ENCODE results near the gene HBD.

The HBD gene

DNA sequence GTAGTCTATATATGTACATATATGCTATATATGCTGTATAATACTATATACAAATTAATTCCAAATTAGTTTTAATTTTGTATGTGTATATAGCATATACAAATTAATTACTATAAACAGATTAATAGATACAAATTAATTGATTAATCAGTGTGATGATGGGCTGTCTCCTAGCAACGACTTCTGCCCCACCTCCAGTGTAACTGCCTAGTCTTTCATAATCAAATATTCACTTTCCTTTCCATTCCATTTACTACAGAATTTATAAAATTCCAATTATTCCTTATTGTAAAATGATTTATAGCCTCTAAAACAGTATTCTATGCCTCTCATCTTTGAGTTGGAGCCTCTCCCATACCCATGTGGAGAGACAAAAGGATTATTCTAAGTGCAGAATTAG, 976 bp downstream of the HBD start:
- DNase-seq (ENCODE audit: low read depth, low spot score), result no peak

GRCh38 chr11:5232821-5233220, 1.5 kb downstream of the HBD start:
- no peak for DNase-seq (ENCODE audit: low read depth, low spot score)

- DNase-seq (ENCODE audit: low read depth, low spot score), result no peak
Measured at GRCh38 chr11:5232176-5232575, 2.1 kb downstream of the HBD start.

DNA sequence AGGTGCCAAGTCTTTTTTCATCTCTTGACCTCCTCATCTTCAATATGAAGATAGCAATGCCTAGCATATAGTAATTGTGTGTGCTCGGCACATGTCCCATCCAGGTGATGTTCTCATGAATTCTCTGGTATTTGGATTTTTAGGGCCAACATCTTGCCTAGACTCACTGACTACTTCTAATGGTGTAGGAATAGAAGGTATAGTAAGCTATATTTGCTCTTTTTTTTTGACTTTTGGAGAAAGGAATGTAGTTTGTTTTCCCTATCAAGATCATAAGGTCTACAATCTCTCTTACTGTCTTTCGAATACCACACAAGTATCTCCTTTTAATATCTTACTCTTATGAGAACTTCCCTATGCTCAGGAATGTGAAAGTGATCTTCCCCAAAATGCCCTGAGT, 3.2 kb downstream of the HBD start:
- DNase-seq (ENCODE audit: low read depth, low spot score), result no peak

GRCh38 chr11:5230266-5230665, 4.0 kb downstream of the HBD start:
- no peak for DNase-seq (ENCODE audit: low read depth, low spot score)

DNA sequence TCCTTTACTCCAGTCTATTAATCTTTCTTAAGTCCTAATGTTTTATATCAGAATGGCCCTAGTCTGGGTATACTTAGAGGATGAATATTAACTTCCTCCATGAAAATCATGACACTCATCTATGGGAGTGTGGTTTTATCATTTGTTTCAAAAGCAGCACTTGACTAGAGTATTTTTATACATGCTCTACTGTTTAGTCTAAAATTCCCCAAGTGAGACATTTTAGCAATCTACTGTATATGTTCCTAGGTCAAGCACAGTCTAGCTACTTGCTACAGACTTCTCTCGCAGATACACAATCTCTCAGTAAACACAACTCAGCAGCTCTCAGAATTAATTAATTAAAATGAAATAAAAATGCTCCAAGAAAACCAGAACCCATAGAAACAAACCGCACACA, 4.5 kb downstream of the HBD start:
- DNase-seq (ENCODE audit: low read depth, low spot score), result no peak

DNA sequence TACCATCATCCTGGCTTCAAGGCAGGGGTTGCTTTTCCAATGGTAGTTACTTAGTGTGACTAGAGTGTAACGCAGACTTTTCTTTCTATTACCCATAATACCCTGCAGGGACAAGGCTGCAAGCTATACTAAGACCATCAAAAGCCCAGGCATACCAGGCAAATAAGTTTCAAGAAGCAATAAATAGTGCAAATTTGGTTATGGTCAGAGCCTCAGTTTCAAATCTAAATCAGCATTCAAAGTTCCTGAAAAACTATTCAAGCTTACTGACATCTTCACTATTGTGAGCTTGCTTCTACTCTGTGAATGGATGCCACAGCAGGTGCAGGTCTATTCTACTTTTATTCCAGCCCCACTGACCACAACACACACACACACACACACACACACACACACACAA, 4.9 kb downstream of the HBD start:
- DNase-seq (ENCODE audit: low read depth, low spot score), result no peak

DNA sequence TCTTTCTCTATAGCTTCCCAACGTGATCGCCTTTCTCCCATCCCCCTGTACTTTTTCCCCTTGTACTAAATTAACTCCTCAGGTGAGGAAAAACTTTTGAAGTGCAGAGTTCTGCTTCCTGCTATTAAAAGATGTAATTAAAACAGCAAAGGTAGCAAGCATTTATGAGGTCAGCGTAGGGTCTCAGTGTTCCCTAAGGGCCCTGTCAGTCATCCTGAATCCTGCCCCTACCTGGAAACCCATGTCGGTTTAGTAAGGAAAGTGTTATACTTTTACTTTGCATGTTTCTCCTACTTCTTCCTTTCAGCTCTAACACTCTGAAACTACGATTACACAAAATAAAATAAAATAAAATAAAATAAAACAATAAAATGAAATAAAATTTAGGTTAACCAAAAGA, 6.2 kb downstream of the HBD start:
- no peak for DNase-seq (ENCODE audit: low read depth, low spot score)

DNA sequence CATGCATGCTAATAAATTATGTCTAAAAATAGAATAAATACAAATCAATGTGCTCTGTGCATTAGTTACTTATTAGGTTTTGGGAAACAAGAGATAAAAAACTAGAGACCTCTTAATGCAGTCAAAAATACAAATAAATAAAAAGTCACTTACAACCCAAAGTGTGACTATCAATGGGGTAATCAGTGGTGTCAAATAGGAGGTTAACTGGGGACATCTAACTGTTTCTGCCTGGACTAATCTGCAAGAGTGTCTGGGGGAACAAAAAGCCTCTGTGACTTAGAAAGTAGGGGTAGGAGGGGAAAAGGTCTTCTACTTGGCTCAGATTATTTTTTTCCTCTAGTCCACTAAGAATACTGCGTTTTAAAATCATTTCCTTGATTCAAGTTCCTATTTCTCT, 6.6 kb downstream of the HBD start:
- no peak for DNase-seq (ENCODE audit: low read depth, low spot score)

GRCh38 chr11:5226732-5227310, 7.5 kb downstream of the HBD start, which contains the start of gene HBB:
HBB (minus strand) TSS chr11:5227071; CDS start chr11:5227021, 50 bp downstream.
- no peak for DNase-seq (ENCODE audit: low read depth, low spot score)

DNA sequence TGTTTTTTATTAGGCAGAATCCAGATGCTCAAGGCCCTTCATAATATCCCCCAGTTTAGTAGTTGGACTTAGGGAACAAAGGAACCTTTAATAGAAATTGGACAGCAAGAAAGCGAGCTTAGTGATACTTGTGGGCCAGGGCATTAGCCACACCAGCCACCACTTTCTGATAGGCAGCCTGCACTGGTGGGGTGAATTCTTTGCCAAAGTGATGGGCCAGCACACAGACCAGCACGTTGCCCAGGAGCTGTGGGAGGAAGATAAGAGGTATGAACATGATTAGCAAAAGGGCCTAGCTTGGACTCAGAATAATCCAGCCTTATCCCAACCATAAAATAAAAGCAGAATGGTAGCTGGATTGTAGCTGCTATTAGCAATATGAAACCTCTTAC, 8.8 kb downstream of the HBD start:
- DNase-seq (ENCODE audit: low read depth, low spot score), result no peak

GRCh38 chr11:5224538-5225479, 9.5 kb downstream of the HBD start:
- DNase-seq (ENCODE audit: low read depth, low spot score), result no peak

DNA sequence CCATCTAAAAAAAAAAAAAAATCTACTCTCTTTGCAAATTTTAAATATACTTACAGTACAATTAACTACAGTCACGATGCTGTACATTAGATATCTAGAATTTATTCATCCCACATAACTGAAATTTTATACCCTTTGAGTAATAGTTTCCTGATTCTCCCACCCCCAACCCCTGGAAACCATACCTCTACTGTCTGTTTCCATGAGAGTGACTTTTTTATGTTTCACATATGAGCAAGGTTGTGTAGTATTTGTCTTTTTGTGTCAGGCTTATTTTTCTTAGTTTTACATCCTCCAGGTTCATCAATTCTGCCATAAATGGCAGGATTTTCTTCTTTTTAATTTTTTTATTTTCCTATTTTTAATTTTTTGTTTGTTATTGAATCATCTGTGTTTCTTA, 10.6 kb downstream of the HBD start:
- DNase-seq (ENCODE audit: low read depth, low spot score), result no peak

- DNase-seq (ENCODE audit: low read depth, low spot score), result no peak
Measured at GRCh38 chr11:5223146-5223545, 11.1 kb downstream of the HBD start.

DNA sequence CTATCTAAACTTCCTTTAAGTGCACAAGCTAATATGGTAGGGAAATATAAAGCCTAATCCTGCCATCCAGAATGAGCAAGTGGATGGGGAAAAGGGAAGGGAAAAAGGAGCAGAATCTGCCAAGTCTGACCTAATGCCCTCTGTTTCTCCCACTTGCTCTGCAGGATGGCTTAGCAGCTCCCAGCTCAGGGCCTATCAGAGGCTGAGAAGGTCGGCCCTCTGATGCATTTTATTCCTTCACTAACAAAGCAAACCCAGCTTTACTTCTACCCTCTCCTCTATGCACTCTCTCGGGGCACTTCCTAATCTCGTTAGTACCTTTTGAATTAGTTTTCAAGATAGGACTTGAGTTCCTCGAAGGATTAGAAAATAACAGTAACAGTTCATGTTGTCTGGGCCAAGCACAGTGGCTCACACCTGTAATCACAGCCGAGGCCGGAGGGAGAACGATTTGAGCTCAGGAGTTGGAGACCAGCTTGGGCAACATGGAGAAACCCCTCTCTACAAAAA, 23.9 kb downstream of the HBD start:
- no peak for DNase-seq (ENCODE audit: low read depth, low spot score)

DNA sequence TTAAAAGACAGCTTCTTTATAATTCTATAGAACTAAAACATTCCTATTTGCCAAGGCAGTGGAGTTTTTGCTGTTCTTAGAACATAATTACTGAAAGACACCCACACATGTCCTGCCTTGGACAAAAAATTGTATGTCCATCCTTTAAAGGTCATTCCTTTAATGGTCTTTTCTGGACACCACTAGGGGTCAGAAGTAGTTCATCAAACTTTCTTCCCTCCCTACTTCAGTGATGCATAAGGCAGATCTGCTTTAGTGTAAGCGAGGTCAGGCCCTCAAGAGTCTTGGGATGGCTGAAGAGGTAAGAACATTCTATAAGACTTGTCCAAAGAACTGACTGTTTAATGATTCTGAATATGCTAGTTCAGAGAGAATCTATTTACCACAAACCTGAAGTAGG, 29.5 kb downstream of the HBD start:
- no peak for DNase-seq (ENCODE audit: low read depth, low spot score)

DNA sequence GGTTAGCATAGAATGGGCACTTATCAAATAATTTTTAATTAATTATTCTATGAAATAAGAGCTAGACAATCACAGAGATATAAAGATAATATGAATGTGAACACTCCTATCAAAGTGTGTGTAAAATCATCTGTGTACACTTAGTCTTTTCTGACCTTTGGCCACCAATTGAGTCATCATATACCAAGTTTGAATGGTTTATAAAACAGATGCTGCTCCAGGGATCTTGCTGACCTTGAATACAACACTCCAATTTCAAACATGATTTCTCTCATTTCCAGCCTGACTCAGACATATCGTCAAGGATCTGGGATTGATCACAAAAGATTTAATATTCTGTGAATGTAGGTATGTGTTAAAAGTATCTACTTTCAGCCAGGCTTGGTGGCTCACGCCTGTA, 30.9 kb downstream of the HBD start:
- no peak for DNase-seq (ENCODE audit: low read depth, low spot score)

DNA sequence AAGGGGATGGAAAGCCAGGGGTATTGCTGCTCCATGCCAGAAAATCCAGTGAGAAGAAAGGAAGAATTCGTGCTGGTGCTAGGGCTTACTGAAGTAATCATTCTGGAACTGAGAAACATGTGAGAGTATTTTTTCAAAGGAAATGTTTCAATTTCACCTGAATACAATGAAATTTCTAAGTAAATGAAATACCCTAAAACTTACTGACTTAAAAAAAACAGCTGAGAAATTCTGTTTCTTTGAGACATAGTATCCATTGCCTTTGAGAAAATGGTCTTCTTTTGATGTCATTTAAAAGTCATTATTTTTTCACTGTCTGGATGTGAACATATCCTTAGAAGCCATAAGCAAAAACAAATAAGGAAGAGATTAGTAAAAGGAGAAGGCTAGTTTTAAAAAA, 33.7 kb downstream of the HBD start, which contains the start of gene OR51V1:
Gene OR51V1, minus strand, starts transcription at position 101 of the 400 bp plus-strand sequence. Its CDS starts 0 bp downstream, at position 101.
- DNase-seq (ENCODE audit: low read depth, low spot score), result no peak

DNA sequence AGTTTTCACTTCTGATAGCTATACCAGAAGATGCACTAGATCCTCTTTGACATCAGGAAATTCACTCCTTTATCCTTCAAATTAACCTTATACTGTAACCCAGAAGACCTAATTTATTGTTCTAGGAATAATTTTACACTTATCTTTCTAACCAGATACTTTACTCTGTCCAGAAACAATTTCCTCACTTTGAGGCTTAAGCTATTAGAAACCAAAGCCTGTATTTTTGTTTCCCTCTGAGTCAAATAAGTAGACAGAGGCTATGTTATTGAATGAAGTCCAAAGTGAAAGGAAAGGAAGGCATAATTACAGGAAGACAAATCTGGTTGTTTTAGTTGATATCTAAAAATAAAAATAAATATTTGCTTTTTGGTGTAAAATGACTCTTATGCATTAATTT, 36.0 kb downstream of the HBD start:
- no peak for DNase-seq (ENCODE audit: low read depth, low spot score)

DNA sequence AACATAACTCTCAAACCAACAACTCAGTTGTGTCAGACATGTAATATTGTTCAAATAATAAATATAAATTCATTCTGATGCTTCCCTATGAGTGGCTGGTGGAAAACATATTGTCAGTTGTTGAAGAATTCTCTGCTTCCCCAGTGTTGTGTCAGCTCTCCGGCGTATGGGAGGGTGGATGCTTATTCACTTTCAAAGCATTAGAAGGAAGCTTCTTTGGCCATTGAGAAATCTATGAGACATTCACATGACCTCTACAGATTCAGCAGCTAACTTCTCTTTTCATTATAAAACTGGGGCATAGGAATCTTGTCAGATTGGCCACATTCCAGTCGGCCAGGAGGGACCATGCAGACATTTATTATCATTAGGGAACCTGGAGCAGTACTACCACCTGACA, 36.7 kb downstream of the HBD start:
- DNase-seq (ENCODE audit: low read depth, low spot score), result no peak

DNA sequence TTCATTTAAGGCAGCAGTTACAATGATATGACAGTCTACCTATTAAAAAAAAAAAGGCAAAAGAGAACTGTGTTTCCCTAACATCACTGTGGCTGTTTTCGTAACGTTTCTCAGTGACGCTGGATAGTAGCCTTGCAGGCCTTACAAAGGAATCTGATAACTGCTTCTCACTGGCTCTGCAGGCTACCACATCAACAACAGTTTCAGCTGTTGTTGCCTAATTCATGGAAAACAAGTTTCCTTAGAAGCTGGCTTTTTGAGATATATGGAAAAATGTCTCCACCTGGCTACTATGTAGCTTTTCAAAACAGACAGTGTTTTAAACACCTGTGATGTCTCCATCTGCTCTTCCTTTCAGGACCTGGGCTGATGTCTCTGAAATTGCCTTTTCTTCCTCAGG, 37.6 kb downstream of the HBD start:
- no peak for DNase-seq (ENCODE audit: low read depth, low spot score)

DNA sequence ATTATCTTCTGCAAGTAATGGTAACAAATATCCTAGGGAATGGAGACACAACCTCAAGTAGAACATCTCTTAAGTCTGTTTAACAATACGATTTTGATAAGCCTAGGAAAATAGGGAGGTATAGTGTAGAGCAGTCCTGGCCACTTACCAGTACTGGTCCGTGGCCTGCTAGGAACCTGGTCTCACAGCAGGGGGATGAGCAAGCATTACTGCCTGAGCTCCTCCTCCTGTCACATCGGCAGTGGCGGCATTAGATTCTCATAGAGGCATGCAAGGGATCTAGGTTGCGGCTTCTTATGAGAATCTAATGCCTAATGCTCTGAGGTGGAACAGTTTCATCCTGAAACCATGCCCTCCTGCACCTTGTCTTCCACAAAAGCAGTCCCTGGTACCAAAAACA, 38.2 kb downstream of the HBD start:
- DNase-seq (ENCODE audit: low read depth, low spot score), result no peak

GRCh38 chr11:5192738-5193137, 41.5 kb downstream of the HBD start:
- no peak for DNase-seq (ENCODE audit: low read depth, low spot score)

All from brain pericyte (primary cell).